ENCODE measurements around the gene IQGAP1. TPM values are rescaled to one million over a fixed set of nuclear protein-coding genes. Genes with fewer than 3 reads are reported as not detected.

IQGAP1 gene
- total and polyA plus RNA-seq, 2 of the 4 experiments (the other 2 are of a cell fraction), result 87.5 to 207 TPM

DNA sequence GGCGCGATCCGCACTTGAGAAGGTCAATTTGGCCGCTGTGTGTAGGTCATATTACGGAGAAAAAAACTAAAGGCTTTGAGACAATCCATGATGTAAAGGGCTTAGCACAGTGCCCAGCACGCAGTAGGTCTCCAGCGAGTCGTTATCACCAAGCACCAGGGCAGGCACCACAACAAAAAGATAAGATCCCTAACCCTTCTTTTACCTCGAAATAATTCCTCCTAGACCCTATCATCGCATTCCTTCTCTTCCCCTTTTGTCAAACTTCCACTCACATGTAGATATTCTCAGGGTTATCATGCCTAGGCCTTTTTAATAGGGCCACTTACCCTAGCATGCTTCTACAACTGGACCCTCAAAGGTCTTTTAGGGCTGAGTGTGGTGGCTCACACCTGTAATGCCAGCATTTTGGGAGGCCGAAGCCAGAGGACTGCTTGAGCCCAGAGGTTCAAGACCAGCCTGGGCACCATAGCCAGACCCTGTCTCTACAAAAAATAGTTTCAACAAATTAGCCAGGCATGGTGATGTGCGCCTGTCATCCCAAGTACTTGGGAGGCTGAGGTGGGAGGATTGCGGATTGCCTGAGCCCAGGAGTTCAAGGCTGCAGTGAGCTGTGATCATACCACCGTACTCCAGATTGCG lies 22.5 kb upstream of the IQGAP1 start:
- H3K14ac ChIP-seq (replicated peaks; ENCODE audit: low read depth, low read length), result no peak overlapping the region
- no peak overlapping the region; the same call in 1 of the 2 replicates for H3K4ac ChIP-seq (ENCODE audit: low read depth, low read length)
- BruUV-seq (replicated peaks), result no TSS peak
- no peak overlapping the region for H4K8ac ChIP-seq (ENCODE audit: low read depth in 2 of 2, low read length in 2 of 2)
- H3K4me1 ChIP-seq (ENCODE audit: control insufficient read depth, insufficient read depth, low read length), result peaks cover 16% of the 10 kb centered on the region
- H2BK5ac ChIP-seq (ENCODE audit: low read depth, low read length, poor library complexity, severe bottlenecking), result no peak overlapping the region
- no peak overlapping the region for H3K27ac ChIP-seq (ENCODE audit: insufficient read depth, low read length)
- peak overlapping the region; percentile 29; the same call in 1 of the 2 replicates for H2AK5ac ChIP-seq (ENCODE audit: low read depth, low read length)
- H3K18ac ChIP-seq (ENCODE audit: low read depth, low read length), result no peak overlapping the region
- 95 to 100% methylated on average over 2 to 8 of the region's 15 CpGs for WGBS, 2 experiments (ENCODE audit: extremely low coverage in 2 of 2, insufficient read length in 1 of 2)
- no peaks in the 10 kb centered on the region for H3K9me3 ChIP-seq (ENCODE audit: control insufficient read depth, insufficient read depth, low read length)
- H3K79me1 ChIP-seq (ENCODE audit: low read depth in 1 of 2, low read length in 2 of 2), result 0 out of 4 replicates have a peak, but pooled peaks cover 0 to 6% of the 10 kb centered on the region in 2 experiments
- H3K23ac ChIP-seq (ENCODE audit: low read depth, low read length), result no peak overlapping the region
- no peaks in the 10 kb centered on the region for H4K20me1 ChIP-seq (ENCODE audit: insufficient read depth, low read length)
- no peak overlapping the region for H3K4me2 ChIP-seq (ENCODE audit: low read depth, low read length)
- H3K9ac ChIP-seq (ENCODE audit: low read depth, low read length), result no peak overlapping the region
- no peak overlapping the region for H4K91ac ChIP-seq (ENCODE audit: insufficient read depth, low read depth, low read length)
- H3K27me3 ChIP-seq (ENCODE audit: control insufficient read depth, insufficient read depth, low read length), result no peaks in the 10 kb centered on the region
- ChIA-PET POLR2A (ENCODE audit: unreplicated experiment) (no interaction called here), CTCF (no interaction called here)
- in situ Hi-C loops (cut with MboI; ENCODE audit: low sequenced_read_pairs), result no loop called here
- no peak overlapping the region for H2BK20ac ChIP-seq (ENCODE audit: low read depth, low read length)
- peak overlapping the region; percentile 91; the same call in 1 of the 3 replicates for H2BK15ac ChIP-seq (ENCODE audit: low read depth, low read length)
- H4K5ac ChIP-seq (ENCODE audit: low read depth, low read length), result no peak overlapping the region
- intact Hi-C loops (cut with micrococcal nuclease), result no loop called here
- no peaks in the 10 kb centered on the region for H3K36me3 ChIP-seq (ENCODE audit: control insufficient read depth, insufficient read depth, low read length)
- TF ChIP-seq NFE2L2 (IDR thresholded peaks at IDR 0.05; ENCODE audit: low read depth, low read length) (no peak), MAFK (IDR thresholded peaks at IDR 0.05; ENCODE audit: low read depth, low read length) (no peak), SMC3 (IDR thresholded peaks at IDR 0.05; ENCODE audit: low read depth, low read length) (no peak), RCOR1 (IDR thresholded peaks at IDR 0.05; ENCODE audit: insufficient replicate concordance, low read length) (no peak), CHD1 (IDR thresholded peaks at IDR 0.05; ENCODE audit: low read depth, low read length) (no peak), CEBPB (IDR thresholded peaks at IDR 0.05; ENCODE audit: low read depth, low read length) (no peak), RFX5 (IDR thresholded peaks at IDR 0.05; ENCODE audit: low read depth, low read length) (no peak), CTCF (conservative IDR thresholded peaks at IDR 0.05; ENCODE audit: low read depth, low read length) (no peak), BHLHE40 (IDR thresholded peaks at IDR 0.05; ENCODE audit: low read depth, low read length) (no peak), MAZ (IDR thresholded peaks at IDR 0.05; ENCODE audit: borderline replicate concordance, low read depth, low read length) (no peak), FOS (IDR thresholded peaks at IDR 0.05; ENCODE audit: low read depth, low read length) (no peak), RAD21 (IDR thresholded peaks at IDR 0.05; ENCODE audit: low read length) (no peak), MXI1 (IDR thresholded peaks at IDR 0.05; ENCODE audit: borderline replicate concordance, low read depth, low read length) (no peak), POLR2A (IDR thresholded peaks at IDR 0.05; ENCODE audit: low read depth, low read length) (no peak)
- TF ChIP-seq, protein P1, sequence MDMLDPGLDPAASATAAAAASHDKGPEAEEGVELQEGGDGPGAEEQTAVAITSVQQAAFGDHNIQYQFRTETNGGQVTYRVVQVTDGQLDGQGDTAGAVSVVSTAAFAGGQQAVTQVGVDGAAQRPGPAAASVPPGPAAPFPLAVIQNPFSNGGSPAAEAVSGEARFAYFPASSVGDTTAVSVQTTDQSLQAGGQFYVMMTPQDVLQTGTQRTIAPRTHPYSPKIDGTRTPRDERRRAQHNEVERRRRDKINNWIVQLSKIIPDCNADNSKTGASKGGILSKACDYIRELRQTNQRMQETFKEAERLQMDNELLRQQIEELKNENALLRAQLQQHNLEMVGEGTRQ (IDR thresholded peaks at IDR 0.05; ENCODE audit: low read depth, low read length), result no peak
- TF ChIP-seq, protein P2, sequence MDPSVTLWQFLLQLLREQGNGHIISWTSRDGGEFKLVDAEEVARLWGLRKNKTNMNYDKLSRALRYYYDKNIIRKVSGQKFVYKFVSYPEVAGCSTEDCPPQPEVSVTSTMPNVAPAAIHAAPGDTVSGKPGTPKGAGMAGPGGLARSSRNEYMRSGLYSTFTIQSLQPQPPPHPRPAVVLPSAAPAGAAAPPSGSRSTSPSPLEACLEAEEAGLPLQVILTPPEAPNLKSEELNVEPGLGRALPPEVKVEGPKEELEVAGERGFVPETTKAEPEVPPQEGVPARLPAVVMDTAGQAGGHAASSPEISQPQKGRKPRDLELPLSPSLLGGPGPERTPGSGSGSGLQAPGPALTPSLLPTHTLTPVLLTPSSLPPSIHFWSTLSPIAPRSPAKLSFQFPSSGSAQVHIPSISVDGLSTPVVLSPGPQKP (IDR thresholded peaks at IDR 0.05; ENCODE audit: borderline replicate concordance, low read depth, low read length), result no peak
- H3K56ac ChIP-seq (ENCODE audit: extremely low read depth, insufficient read depth, low read length), result no peak overlapping the region
- H2AFZ ChIP-seq (replicated peaks; ENCODE audit: low read length, poor library complexity), result no peak overlapping the region
- H2BK120ac ChIP-seq (ENCODE audit: low read depth, low read length), result no peak overlapping the region; the same call in 1 of the 2 replicates
- H3K9me1 ChIP-seq (ENCODE audit: insufficient read depth, low read length), result no peaks in the 10 kb centered on the region; the same call in none of the 2 replicates
- dilution Hi-C loops (cut with HindIII; ENCODE audit: low sequenced_read_pairs, unreplicated experiment), result no loop called here
- H3K4me3 ChIP-seq (ENCODE audit: insufficient read depth, low read depth, low read length), result no peak overlapping the region
- H2AK9ac ChIP-seq (replicated peaks; ENCODE audit: low read depth, low read length, poor library complexity), result peak overlapping the region; percentile 48
- ATAC-seq (ENCODE audit: low read depth) (no peak), DNase-seq (no peak)
